ENCODE measurements around the gene TMEM42. TPM values are rescaled to one million over a fixed set of nuclear protein-coding genes. Genes with fewer than 3 reads are reported as not detected.

Gene TMEM42
- total RNA-seq, 2 donors from 2014 or later: 12.1 to 16.9 TPM

DNA sequence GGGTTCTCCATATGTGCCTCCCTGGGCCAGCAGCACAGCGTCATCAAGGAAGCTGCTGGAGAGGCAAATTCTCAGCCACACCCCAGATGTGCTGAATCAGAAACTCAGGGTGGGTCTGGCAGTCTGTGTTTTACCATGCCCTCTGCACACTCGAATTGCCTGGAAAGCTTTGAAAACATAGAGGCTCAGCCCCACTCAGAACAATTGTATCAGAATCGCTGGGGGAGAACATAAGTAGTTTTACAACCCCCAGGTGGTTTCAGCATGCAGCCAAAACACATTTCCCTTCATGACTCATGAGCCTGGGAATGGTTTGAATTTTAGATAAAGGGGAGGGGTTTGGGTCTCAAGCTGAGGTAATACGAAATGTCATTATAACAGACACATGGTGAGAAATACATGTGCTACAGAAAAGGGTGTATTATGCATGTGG is 22.3 kb downstream of the TMEM42 start:
- no peak overlapping the region for H3K27ac Mint-ChIP-seq
- no peak overlapping the region for H3K4me3 Mint-ChIP-seq
- H3K4me1 Mint-ChIP-seq: no peaks in the 10 kb centered on the region
- WGBS, 2 experiments (ENCODE audit: insufficient coverage in 1 of 2, insufficient read length in 1 of 2): 58 to 64% methylated on average over 2 to 4 of the region's 4 CpGs
- TF ChIP-seq, protein P1, sequence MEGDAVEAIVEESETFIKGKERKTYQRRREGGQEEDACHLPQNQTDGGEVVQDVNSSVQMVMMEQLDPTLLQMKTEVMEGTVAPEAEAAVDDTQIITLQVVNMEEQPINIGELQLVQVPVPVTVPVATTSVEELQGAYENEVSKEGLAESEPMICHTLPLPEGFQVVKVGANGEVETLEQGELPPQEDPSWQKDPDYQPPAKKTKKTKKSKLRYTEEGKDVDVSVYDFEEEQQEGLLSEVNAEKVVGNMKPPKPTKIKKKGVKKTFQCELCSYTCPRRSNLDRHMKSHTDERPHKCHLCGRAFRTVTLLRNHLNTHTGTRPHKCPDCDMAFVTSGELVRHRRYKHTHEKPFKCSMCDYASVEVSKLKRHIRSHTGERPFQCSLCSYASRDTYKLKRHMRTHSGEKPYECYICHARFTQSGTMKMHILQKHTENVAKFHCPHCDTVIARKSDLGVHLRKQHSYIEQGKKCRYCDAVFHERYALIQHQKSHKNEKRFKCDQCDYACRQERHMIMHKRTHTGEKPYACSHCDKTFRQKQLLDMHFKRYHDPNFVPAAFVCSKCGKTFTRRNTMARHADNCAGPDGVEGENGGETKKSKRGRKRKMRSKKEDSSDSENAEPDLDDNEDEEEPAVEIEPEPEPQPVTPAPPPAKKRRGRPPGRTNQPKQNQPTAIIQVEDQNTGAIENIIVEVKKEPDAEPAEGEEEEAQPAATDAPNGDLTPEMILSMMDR (conservative IDR thresholded peaks at IDR 0.05): no peak
- Histone ChIP-seq H3K27ac (ENCODE audit: low read depth, low read length) (no peak overlapping the region), H3K9me3 (ENCODE audit: control insufficient read depth, low read length) (no peaks in the 10 kb centered on the region), H3K4me1 (ENCODE audit: control insufficient read depth, insufficient read depth, low read length) (no peaks in the 10 kb centered on the region), H3K4me3 (ENCODE audit: low read length) (no peak overlapping the region), H3K36me3 (ENCODE audit: control insufficient read depth, insufficient read depth, low read length) (no peaks in the 10 kb centered on the region), H3K27me3 (ENCODE audit: control insufficient read depth, insufficient read depth, low read length, poor library complexity, severe bottlenecking) (no peaks in the 10 kb centered on the region), H3K9ac (ENCODE audit: extremely low read depth, low read length, poor library complexity, severe bottlenecking) (no peak overlapping the region)
- H3K27me3 Mint-ChIP-seq (ENCODE audit: insufficient read depth): no peaks in the 10 kb centered on the region
- peaks cover 3% of the 10 kb centered on the region for H3K9me3 Mint-ChIP-seq
- peak; percentile 55 for DNase-seq
- no peaks in the 10 kb centered on the region for H3K36me3 Mint-ChIP-seq (ENCODE audit: low read depth)

DNA sequence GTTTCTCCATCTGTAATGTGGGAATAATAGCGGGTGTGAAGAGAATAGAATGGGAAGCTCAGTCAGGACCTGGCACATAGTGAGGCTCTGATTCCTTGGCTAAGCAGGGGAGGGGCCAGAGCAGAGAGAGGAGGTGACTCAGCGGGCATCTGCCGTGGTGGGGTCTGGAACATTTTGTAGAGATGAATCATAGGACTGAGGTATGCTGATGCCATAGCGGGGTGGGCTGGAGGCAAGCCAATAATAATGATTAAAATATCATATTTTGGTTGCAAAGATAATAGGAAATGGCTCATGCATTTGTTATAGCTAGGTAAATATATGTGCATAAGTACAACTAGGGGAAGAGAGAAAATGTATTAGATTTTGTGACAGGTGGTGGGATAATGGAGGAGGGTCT is 23.9 kb downstream of the TMEM42 start:
- H3K27ac ChIP-seq (ENCODE audit: low read depth, low read length): no peak overlapping the region
- no peaks in the 10 kb centered on the region for H3K27me3 Mint-ChIP-seq (ENCODE audit: insufficient read depth)
- TF ChIP-seq, protein P1 (conservative IDR thresholded peaks at IDR 0.05): no peak
- peak overlapping the region; percentile 17 for H3K27ac Mint-ChIP-seq
- WGBS, 2 experiments (ENCODE audit: insufficient coverage in 1 of 2, insufficient read length in 1 of 2): 67 to 76% methylated on average over 4 of the region's 4 CpGs
- no peaks in the 10 kb centered on the region for H3K4me1 Mint-ChIP-seq
- peak; percentile 63 for DNase-seq
- H3K27me3 ChIP-seq (ENCODE audit: control insufficient read depth, insufficient read depth, low read length, poor library complexity, severe bottlenecking): no peaks in the 10 kb centered on the region
- H3K9me3 Mint-ChIP-seq: peaks cover 3% of the 10 kb centered on the region
- no peaks in the 10 kb centered on the region for H3K36me3 ChIP-seq (ENCODE audit: control insufficient read depth, insufficient read depth, low read length)
- H3K4me1 ChIP-seq (ENCODE audit: control insufficient read depth, insufficient read depth, low read length): no peaks in the 10 kb centered on the region
- no peaks in the 10 kb centered on the region for H3K9me3 ChIP-seq (ENCODE audit: control insufficient read depth, low read length)
- H3K9ac ChIP-seq (ENCODE audit: extremely low read depth, low read length, poor library complexity, severe bottlenecking): no peak overlapping the region
- no peaks in the 10 kb centered on the region for H3K36me3 Mint-ChIP-seq (ENCODE audit: low read depth)
- no peak overlapping the region for H3K4me3 Mint-ChIP-seq
- H3K4me3 ChIP-seq (ENCODE audit: low read length): no peak overlapping the region

DNA sequence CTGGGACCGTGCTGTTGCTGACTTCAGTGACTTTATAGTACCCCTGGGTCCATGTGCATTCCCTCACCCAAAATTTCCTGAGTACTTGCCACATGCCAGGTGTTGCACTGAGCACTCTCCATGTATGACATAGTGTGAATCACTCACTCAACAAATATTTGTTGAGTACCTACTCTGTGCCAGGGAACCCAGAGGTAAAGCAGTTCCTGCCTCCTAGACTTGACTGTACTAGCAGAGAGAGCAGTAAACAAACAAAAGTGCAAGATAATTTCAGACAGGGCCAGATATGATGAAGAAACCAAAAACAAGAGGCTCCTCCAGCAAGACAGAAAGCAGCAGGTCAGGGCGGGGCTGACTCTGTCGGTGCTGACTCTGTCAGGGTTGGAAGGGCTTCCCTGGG is 24.8 kb downstream of the TMEM42 start:
- H3K36me3 ChIP-seq (ENCODE audit: control insufficient read depth, insufficient read depth, low read length): no peaks in the 10 kb centered on the region
- peaks cover 3% of the 10 kb centered on the region for H3K9me3 Mint-ChIP-seq
- DNase-seq: peak; percentile 44
- H3K4me3 ChIP-seq (ENCODE audit: low read length): no peak overlapping the region
- no peak overlapping the region for H3K27ac ChIP-seq (ENCODE audit: low read depth, low read length)
- TF ChIP-seq, protein P1 (conservative IDR thresholded peaks at IDR 0.05): no peak
- H3K27me3 ChIP-seq (ENCODE audit: control insufficient read depth, insufficient read depth, low read length, poor library complexity, severe bottlenecking): no peaks in the 10 kb centered on the region
- no peak overlapping the region for H3K9ac ChIP-seq (ENCODE audit: extremely low read depth, low read length, poor library complexity, severe bottlenecking)
- 81 to 84% methylated on average over 3 of the region's 3 CpGs for WGBS, 2 experiments (ENCODE audit: insufficient coverage in 1 of 2, insufficient read length in 1 of 2)
- H3K9me3 ChIP-seq (ENCODE audit: control insufficient read depth, low read length): no peaks in the 10 kb centered on the region
- H3K4me1 Mint-ChIP-seq: no peaks in the 10 kb centered on the region
- H3K27me3 Mint-ChIP-seq (ENCODE audit: insufficient read depth): no peaks in the 10 kb centered on the region
- no peak overlapping the region for H3K4me3 Mint-ChIP-seq
- no peaks in the 10 kb centered on the region for H3K4me1 ChIP-seq (ENCODE audit: control insufficient read depth, insufficient read depth, low read length)
- no peak overlapping the region for H3K27ac Mint-ChIP-seq
- H3K36me3 Mint-ChIP-seq (ENCODE audit: low read depth): no peaks in the 10 kb centered on the region
